Activated CD4-positive, alpha-beta T cell treated with anti-CD3 and anti-CD28 coated beads, Interleukin-2, amount 50 U/mL, for 48 hours (primary cell): ENCODE data around the gene BMPR1A.
A peak's percentile ranks its signal among the peaks of the same experiment; 100 is the strongest.
"Not testable (repeated sequence)": the region's sequence is repeated elsewhere in the genome, so short reads cannot be mapped to it uniquely, and the experiment has no call there.

Experiments
- DNase-seq, 2 experiments: peaks; one replicate each; pipeline ENCODE4 v3.0.0-alpha.2; 2020

Gene BMPR1A

GRCh38 chr10:86898511-86898910 lies 142.1 kb downstream of the BMPR1A start:
- DNase-seq: no peak

- DNase-seq: no peak
Observed at GRCh38 chr10:86899132-86899531, 142.7 kb downstream of the BMPR1A start.

GRCh38 chr10:86899670-86900276 lies 143.4 kb downstream of the BMPR1A start:
- DNase-seq: peak; percentile 40 to 42

- no peak for DNase-seq
Observed at GRCh38 chr10:86900955-86901354, 144.5 kb downstream of the BMPR1A start.

GRCh38 chr10:86904600-86904999 lies 148.2 kb downstream of the BMPR1A start:
- DNase-seq: no peak

- DNase-seq: no peak
Observed at GRCh38 chr10:86905429-86905828, 149.0 kb downstream of the BMPR1A start.

GRCh38 chr10:86914734-86915133 lies 158.3 kb downstream of the BMPR1A start:
- DNase-seq: no peak

- DNase-seq: no peak
Observed at GRCh38 chr10:86918022-86918471, 161.6 kb downstream of the BMPR1A start.

- no peak for DNase-seq
Observed at GRCh38 chr10:86922553-86922961, 166.1 kb downstream of the BMPR1A start.

- no peak for DNase-seq
Observed at GRCh38 chr10:86929468-86930380, 173.3 kb downstream of the BMPR1A start.

GRCh38 chr10:86931872-86932271 lies 175.5 kb downstream of the BMPR1A start:
- DNase-seq: no peak

GRCh38 chr10:86932674-86933073 lies 176.3 kb downstream of the BMPR1A start:
- no peak for DNase-seq

GRCh38 chr10:86934162-86934711 lies 177.8 kb downstream of the BMPR1A start:
- DNase-seq: not testable (repeated sequence)

GRCh38 chr10:86936661-86937501 lies 180.5 kb downstream of the BMPR1A start:
- no peak for DNase-seq

- no peak for DNase-seq
Observed at GRCh38 chr10:86937502-86938154, 181.2 kb downstream of the BMPR1A start.

- no peak for DNase-seq
Observed at GRCh38 chr10:86938260-86938659, 181.8 kb downstream of the BMPR1A start.

- not testable (repeated sequence) for DNase-seq
Observed at GRCh38 chr10:86940076-86940475, 183.7 kb downstream of the BMPR1A start.

GRCh38 chr10:86940677-86941076 lies 184.3 kb downstream of the BMPR1A start:
- DNase-seq: no peak

GRCh38 chr10:86941426-86941825 lies 185.0 kb downstream of the BMPR1A start:
- DNase-seq: no peak

GRCh38 chr10:86941991-86942421 lies 185.6 kb downstream of the BMPR1A start:
- DNase-seq: no peak

- no peak for DNase-seq
Observed at GRCh38 chr10:86942441-86943315, 186.3 kb downstream of the BMPR1A start.
